Epidermal melanocyte (primary cell): Measurements from ENCODE around the gene SERPINA12.
"Not testable (repeated sequence)": the region's sequence is repeated elsewhere in the genome, so short reads cannot be mapped to it uniquely, and the experiment has no call there.

ENCODE experiments used
- DNase-seq: peaks from one replicate; pipeline ENCODE4 v3.0.0; 2011; ENCODE audit warnings: low spot score; ENCODE audit not compliant: insufficient read length

Gene SERPINA12

DNA sequence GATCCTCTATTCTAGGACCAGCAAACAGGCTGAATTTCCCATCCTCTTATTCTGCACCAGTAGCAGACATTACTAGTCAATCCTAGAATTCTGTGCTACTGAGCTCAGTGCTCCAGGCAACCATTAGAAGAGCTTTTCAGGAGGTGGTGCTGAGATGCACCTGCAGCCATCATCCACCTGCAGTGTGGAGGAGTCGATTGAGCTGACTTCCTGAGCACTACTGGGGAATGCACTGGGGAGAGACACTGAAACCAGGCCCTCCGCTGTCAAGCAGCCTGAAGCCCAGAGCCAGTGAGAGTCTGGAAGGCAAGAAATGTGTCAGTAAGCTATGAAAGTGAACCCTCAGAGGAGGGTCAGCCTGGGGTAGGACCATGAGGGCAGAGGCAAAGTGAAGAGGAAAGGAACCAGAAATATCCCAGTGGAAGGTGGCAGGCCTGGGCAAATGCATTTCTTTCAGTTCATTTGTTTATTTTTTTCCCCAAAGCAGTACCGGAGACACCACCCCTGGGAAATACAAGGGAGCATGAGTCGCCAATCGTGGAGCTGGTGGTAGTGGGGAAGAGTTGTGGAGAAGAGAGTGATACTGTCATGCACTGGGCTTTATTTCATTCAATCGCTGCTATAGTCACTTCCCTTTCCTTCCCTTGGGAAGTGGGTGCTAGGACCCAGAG is 28.9 kb upstream of the SERPINA12 start:
- no peak for DNase-seq

- no peak for DNase-seq
Measured at GRCh38 chr14:94536836-94537235, 27.6 kb upstream of the SERPINA12 start.

DNA sequence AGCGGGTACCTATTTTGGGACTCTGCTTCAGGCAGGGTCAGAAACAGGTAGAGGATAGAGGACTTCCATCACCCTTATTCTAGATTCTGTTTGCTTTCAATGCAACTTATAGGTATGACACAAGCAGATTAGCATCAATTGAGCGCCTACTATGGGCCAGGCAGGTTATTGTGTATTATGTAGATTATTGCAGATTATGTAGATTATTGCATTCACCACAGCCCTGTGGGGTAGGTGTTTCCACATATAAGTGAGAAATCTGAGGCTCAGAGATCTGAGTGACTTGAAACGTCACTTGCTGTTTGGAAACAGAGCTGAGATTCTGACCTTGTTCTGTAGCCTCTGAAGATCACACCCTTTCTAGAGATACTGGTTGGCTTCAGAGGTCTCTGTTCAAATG is 26.2 kb upstream of the SERPINA12 start:
- no peak for DNase-seq

DNA sequence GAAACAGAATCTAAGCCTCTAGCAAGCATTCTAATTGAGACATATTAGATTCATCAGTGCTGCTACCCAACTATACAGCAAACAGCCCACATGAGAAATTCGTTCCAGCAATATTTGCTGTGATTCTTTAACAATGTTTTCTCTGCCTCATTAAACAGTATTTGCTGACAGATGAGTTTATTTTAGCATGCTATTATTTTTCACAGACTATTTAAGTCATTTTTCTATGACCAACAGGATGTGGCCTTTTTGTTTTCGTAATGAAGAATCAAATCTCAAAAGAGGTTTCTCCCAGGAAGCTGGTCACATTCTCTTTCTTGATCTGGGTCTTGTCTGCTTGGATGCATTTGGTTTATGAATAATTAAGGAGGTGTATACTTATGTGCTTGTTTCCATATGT is 23.2 kb upstream of the SERPINA12 start:
- DNase-seq: no peak

GRCh38 chr14:94531187-94531586 is 21.9 kb upstream of the SERPINA12 start:
- no peak for DNase-seq

GRCh38 chr14:94524093-94524492 is 14.8 kb upstream of the SERPINA12 start:
- no peak for DNase-seq

- no peak for DNase-seq
Measured at GRCh38 chr14:94523265-94523664, 14.0 kb upstream of the SERPINA12 start.

- no peak for DNase-seq
Measured at GRCh38 chr14:94522115-94522724, 13.0 kb upstream of the SERPINA12 start.

- no peak for DNase-seq
Measured at GRCh38 chr14:94521375-94522114, 12.3 kb upstream of the SERPINA12 start.

DNA sequence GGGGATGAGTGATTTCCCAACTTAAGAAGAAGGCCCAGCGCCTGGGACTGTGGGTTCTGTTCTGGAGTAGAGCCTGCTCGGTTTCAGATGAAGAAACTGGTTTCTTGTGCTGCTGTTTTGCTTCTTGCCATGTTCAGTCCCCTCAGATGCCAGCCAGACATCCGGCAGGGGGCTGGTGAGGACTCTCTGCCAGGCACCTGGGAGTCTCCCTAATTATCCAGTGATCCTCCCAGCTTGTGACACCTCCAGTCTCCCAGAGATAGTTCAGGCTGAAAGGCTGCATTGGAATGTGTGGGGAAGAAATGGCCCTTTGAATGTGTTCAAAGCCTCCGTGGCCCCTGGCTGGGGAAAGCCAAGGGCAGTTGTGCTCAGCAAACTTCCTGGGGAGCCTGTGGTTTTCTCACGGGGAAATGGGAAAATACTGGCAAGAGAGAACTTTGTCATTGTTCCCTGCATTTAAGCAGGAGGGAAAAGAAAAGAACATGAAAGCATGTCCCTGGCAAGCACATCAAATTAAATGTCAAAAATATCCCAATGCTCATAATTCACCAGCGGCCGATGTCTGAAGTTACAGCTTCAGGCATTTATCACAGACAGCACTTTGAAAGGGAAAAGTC is 8.5 kb upstream of the SERPINA12 start:
- no peak for DNase-seq

DNA sequence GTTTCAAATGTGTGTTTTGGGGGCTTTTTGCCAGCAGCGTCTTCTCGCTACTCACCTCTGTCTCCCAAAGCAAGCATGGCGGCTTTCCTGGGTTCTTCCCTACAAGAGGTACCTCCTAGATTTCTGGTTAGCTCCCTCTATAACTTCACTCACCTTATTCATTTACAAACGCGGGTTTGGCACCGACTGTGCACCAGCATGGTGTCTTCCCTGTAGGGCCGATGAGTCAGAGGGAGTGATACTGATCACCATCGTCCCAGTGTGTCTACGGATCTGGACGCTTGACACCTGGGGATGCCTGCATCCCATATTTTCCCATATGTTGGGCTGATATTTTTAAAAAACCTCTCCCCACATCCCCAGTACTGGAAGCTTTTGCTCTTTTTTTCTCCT is 8.0 kb upstream of the SERPINA12 start:
- DNase-seq: no peak

GRCh38 chr14:94515856-94516255 is 6.6 kb upstream of the SERPINA12 start:
- DNase-seq: no peak

DNA sequence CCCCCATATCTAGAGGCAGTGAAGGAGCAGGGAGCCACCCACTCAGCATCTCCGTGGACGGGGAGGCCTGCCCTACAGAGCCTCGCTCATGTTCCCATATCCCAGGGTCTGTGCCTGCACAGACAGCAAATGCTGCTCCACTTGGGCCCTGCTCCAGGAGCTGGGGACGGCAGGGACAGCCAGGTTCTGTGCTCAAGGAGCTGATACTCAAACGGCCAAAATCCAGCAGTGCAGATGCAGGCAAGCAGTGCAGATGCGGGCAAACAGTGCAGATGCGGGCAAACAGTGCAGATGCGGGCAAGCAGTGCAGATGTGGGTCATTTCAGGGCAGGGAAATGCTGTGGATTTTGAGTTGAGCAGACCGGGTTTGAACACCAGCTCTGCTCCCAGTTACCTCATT is 6.2 kb upstream of the SERPINA12 start:
- no peak for DNase-seq

- DNase-seq: no peak
Measured at GRCh38 chr14:94514351-94514750, 5.1 kb upstream of the SERPINA12 start.

DNA sequence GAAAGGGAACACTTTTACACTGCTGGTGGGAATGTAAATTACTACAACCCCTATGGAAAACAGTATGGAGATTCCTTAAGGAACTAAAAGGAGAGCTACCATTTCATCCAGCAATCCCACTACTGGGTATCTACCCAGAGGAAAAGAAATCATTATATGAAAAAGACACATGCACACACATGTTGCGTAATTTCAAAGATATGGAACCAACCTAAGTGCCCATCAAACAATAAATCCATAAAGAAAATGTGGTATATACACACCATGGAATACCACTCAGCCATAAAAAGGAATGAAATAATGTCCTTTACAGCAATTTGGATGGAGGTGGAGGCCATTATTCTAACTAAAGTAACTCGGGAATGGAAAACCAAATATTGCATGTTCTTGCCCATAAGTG is 1.2 kb upstream of the SERPINA12 start:
- not testable (repeated sequence) for DNase-seq

- no peak for DNase-seq
Measured at GRCh38 chr14:94505641-94506040, 3.6 kb downstream of the SERPINA12 start.

DNA sequence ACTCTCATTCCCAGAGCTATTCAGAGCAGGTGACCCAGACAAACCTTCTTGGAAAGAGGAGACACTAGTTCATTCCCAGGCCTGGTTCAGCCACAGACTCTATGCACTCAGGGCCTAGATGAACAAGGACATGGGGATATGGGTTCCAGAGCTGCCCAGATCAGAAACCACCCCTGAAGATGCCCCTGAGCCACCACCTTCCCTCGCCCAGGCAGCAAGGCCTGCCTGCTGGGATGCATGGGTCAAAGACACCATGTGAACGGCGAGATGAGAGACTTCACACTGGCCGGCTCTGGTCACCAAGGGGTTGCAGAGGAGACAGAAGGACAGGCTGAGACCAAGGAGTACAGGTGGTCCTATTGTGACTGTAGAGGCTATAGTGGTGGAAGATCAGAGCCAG is 4.1 kb downstream of the SERPINA12 start:
- DNase-seq: no peak

GRCh38 chr14:94501588-94502516 is 7.4 kb downstream of the SERPINA12 start:
- no peak for DNase-seq

DNA sequence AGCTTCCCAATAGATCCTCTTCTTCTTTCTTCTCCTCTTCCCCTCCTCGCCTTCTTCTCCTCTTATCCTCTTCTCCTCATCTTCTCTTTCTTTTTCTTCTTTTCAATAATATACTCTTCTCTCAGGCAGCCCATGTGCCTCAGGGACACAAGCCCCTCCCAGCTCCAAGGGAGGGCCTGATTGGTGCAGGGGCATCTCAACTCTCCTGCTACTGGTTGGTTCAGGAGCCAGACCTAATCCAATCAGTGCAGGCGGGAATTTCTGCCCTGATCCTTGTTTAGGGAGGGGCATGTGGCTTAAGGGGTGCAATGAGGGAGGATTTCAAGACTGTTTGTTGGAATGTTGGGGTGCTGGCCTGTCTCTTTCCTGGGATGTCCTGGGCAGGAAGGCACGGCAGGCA is 9.0 kb downstream of the SERPINA12 start:
- DNase-seq: no peak

DNA sequence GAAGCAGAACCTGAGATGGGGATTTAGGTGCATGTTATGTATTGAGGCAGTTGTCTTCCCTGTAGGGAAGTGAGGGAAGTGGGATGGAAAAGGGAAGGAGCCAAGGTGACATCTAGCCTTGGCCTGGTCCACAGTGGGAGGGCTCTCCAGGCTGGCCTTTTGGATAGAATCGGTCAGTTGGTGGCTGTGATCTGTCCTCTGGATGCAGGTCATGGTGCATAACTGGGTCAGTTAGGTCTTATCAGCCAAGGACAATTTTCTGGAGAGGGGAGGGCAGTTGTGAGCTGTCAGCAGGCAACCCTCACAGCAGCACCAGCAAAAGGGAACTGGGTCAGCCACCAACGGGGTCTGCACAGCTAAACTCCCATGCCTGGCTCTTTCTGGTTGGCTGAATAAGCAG is 9.6 kb downstream of the SERPINA12 start:
- no peak for DNase-seq

DNA sequence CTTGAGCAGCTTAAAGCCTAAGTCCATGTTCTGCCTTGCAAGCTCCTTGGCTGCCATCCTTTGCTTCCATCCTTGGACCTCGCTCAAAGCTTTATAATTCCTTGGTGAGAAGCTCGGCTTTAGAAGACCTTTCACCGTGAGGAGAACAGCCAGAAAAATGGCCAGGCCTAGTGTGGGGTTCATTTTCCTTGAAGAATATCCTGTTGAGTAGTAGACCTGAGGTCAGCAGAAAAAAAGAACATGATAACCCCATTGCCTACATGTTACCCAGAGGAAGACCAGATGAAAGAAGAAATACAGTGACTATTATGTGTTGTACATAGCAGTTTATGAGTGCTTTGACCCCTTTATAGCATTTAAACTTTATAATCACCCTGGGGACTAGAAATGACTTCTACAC is 11.1 kb downstream of the SERPINA12 start:
- no peak for DNase-seq
